HG03060 (cell line): ENCODE data around the gene ARHGEF16.

Experiments
- ATAC-seq: cut with Tn5 transposase; IDR thresholded peaks from one replicate; pipeline ENCODE4 v1.9.1; 2021; ENCODE audit warnings: low read depth, moderate number of reproducible peaks; ENCODE audit not compliant: unreplicated experiment

Gene ARHGEF16

DNA sequence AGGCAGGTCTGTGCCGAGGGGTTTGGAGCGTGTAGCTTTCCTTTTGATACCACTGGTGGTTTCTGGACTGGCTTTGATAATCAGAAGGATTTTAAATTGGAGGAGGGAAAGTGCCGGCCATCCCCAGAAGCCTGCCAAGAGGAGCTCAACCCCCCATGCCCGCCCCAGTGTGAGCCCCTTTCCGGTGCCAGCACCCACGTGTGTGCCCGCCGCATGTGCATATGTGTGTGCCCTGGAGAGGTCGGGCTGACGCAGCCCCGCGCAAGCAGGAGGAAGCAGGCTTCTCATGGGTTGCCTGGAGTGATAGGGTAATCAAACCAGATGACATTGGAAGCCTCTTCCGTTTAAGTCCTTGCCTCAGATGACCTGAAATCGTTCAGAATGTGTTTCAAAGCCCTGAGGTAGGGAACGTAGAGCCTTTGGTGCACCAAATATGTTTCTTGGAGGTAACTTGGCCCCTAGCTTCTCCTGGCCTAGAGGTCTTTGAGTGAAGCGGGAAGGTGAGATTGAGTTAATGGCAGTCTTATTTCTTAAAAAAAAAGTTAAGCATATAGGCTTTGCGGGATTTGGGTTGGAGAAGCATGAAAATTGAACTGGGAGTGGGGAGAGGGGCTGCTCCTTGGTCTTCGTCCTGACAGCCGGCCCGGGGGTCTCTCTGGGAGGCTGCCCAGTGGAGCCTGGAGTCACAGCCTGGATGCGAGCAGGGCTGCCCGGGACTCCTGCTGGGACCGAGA, 34.1 kb upstream of the ARHGEF16 start:
- no peak for ATAC-seq

DNA sequence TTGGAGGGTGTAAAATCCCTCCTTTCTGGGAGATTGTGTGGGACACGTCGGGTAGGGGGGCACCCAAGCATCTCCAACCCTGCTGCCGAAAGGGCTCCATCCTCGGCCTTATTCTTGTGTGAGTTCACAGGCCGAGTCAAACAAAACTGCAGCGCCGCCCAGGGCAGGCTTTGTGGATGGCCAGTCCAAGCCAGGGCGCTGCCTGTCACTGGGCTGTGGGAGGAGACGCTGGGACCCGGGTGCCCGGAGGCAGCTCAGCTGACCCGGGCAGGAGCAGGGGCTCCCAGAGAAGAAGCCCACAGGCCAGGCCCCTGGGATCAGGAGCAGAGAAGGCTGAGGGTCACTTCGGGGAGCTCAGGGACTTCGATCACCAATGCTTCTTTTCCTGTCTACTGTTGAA, 31.8 kb upstream of the ARHGEF16 start:
- ATAC-seq: no peak

DNA sequence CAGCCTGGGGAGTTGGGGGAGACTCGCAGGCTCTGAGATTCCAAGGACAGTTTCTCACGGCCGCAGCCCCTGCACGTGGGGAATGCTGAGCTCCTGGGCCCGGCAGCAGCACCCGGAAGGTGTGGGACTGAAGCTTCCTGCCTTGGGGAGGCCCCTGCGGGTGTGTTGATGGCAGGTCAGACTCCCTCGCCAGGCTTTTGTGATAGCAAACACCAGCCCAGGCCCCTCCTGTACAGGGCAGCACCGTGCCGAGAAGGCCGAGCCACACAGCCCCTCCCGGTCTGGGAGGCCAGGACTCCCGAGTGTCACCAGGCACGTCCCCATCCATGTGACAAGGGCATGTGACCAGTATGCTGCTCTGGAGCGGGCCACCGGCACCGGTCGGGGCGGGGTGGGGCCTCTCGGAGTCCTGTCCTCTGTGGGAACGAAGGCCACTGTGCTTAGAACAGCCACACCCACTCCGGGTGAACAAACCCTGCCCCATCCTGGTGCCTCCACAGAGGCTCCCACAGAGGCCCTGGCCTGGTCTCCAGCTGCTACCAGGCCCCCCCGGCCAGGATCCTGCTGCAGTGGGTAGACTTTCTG, 31.1 kb upstream of the ARHGEF16 start:
- no peak for ATAC-seq

DNA sequence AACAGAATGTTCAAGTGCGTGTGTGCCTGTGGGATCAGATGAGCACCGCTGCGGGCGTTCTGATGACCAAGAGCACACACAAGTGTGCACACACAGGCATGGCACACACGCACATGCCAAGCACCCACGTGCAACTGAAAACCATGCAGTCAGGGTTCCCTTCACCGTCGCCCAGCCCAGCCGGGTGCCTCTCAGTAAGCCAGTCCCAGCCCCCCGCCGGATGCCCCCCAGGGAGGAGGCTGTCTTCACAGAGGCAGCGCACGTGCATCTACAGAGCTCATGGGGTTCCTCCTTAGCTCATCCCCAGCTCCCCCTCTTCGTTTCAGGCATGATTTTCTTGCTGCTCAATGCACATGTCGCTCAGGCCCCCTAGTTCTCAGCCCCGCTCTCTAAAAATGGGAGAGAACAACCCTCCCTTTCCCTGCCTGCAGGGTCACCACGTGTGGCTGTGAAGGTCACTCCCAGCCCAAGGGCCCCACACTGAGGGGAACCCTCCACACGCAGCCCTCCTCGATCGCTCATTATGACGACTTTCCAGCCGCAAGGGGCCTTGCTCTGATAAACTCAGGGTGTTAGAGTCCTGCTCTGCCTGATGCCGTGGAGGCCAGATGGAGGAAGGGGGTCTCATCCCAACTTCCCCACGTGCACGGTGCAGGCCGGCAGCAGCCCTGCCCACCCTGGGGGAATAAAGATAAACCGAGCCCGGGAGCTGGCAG, 30.4 kb upstream of the ARHGEF16 start:
- no peak for ATAC-seq

DNA sequence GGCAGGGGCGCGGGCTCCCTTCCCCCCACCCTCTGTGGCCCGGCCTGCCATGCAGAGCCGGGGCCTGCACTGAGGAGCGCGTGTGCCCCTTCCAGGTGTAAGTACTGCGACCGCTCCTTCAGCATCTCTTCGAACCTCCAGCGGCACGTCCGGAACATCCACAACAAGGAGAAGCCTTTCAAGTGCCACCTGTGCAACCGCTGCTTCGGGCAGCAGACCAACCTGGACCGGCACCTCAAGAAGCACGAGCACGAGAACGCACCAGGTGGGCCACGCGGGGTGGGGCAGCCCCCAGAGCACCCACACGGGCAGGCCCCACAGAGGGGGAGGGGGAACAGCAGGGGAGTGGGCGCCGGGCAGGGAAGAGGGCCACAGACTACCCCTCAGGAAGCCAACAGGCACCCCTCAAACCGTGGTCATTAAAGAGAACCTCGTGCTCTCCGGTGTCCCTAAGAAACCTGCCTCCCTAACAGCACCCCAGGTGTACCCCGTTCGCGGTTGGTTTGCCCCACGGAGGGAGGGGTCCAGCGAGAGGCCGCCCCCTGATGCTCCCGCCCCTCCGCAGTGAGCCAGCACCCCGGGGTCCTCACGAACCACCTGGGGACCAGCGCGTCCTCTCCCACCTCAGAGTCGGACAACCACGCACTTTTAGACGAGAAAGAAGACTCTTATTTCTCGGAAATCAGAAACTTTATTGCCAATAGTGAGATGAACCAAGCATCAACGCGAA, 28.8 kb upstream of the ARHGEF16 start:
- no peak for ATAC-seq

DNA sequence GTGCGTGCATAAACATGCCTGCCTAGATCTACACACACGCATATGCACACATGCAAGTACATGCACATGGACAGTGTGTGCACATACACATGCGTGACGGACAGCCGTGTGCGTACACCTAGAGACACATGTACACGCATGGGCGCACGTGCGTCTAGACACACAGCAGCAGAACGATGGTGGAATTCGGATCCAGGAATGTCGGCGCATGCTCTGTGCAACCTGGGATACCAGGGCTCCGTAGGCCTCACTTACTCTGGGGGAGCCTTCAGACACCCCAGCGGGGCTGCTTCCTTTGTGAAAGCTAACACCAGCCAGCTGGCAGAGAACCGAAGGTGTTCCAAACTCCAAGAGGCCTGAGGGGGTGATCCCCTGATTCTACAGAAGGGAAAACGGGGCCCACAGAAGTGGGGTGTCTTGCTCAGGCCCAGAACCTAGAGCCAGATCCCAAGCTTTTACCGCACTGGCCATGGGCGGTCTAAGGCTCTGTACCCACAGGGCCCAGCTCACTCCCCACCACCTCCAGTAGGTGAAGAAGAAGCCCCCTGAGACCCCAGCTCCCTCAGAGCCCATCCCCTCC, 27.4 kb upstream of the ARHGEF16 start:
- no peak for ATAC-seq

DNA sequence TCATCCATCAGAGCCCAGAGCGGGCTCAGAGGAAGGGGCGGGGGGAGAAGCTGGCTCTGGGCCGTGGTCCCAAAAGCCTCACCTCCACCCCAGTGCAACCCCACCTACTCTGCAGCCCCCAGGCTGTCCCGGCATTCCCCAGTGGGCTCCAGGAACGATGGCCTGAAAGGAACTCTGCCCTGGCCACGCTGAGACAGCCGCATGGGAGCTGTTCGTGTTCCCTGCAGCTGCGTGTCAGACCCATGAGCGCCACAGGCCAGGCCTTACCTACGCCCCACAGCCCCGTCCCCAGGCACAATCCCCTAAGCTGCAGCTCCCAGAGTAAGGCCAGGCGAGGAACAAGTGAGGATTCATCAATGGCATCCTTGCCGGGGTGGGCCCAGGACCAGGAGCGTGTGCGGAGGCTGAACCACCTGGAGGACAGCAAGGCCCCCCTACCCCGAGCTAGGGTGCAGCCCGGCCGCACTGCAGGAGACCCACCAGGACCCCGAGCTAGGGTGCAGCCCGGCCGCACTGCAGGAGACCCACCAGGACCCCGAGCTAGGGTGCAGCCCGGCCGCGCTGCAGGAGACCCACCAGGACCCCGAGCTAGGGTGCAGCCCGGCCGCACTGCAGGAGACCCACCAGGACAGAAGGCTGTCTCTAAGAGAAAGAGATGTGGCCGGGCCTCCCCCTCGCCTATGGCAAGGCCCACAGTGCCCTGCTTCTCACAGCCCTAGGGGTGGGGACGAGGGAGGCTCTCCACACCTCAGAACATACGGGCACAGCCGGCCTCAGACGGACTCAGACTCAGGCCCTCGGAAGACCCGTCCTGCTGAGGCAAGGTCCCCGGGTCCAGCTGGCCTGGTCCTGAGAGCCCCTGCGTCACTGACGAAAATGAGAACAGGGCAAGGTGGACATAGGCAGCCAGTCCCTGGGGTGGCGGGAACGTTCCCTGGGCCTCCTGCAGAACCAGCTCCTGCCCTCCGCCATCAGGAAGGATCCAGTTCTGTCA, 26.5 kb upstream of the ARHGEF16 start:
- no peak for ATAC-seq

DNA sequence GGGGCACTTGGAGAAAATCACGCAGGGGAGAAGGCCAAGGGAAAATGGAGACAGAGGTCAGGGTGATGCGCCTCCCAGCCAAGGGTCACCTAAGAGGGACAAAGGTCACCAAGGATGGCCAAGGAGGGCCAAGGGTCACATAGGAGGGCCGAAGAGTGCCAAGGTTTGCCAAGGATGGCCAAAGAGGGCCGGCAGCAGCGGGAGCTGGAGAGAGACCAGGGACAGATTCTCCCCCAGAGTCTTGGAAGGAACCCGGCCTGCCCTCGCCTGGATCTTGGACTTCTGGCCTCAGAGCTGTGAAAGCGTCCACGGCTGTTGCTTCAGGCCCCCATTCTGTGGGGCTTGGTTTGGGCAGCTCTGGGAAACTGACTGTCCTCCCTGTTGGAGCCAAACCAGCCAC, 25.6 kb upstream of the ARHGEF16 start:
- ATAC-seq: no peak

DNA sequence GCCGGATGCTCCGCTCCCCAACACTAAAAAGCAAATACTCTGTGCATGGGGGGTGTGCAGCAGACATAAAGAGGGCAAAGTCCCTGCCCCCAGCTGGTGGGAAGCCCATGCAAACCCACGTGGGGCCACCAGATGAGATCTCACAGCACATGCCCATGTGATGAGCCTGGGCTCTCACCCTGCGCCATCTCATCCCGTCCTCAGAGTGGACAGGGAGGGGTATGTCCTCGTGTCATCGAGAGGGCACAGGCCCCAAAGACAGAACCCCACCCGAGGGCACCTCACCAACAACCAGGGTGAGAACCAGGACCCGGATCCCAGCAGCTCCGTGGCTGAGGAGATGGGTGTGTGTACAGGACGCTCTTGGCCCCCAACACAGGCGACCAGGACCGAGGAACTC, 25.1 kb upstream of the ARHGEF16 start:
- ATAC-seq: no peak

DNA sequence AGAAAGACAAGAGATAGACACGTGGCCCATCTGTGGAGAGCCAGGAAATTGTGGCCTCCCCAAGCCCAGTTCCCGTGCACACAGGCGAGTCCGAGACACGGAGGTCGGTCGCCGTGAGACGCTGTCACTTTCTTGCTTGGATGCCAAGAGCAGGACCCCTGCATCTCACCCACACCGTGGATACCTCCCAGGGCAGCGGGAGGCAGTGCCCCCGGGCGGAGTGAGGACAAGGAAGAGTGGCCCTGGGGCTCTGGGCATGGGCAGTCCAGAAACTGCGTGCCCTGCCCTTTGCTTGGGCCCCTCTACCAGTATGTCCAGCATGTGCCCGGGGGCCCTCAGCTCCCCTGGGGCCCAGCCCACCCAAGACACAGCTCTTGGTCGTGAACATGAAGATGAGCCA, 24.7 kb upstream of the ARHGEF16 start:
- ATAC-seq: no peak

DNA sequence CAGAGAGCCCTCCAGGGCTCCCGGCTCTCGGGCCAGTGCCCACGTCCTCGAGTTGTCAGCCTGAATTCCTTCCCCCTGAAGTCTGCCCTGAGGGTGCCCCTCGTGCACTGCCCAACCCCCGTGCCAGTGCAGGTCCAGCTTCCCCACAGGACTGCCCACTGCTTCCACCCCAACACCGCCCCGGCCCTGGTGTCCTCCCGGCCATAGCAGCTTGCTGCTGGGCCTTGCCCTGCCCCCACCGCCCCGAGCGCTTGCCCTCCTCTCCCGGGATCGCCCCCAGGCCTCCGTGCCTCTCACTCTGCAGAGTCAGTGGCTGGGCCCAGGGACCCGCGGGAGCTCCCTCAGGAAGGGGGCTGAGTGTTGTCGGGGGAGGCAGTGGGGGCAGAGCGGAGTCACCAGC, 24.1 kb upstream of the ARHGEF16 start:
- ATAC-seq: no peak

DNA sequence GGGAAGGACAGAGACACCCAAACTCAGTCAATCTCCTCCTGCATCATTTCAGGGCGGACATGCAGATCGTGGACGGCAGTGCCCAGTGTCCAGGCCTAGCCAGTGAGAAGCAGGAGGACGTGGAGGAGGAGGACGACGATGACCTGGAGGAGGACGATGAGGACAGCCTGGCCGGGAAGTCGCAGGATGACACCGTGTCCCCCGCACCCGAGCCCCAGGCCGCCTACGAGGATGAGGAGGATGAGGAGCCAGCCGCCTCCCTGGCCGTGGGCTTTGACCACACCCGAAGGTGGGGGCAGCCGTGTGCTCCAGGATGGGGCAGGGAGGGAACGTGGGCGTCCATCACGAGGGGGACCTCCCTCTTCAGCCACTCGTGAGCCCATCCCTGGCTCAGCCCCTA, 23.6 kb upstream of the ARHGEF16 start:
- ATAC-seq: no peak

DNA sequence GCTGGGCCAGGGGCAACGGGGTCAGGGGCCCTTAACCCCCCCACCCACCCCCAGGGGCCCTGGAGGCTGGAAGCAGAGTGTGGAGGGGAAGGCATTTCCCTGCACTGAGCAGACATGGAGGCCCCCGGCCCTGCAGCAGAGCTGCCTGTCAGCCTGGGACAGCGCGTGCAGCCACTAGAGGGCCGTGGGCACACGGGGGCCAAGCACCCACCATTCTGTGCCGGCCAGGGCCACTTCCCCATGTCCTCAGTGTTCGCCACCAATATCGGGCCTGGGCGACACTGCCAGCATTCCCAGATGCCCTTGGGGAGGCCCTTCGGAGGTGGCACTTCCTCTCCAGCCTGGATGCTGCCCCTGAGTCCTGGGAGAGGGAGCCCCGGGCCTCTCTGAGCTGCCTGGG, 23.2 kb upstream of the ARHGEF16 start:
- ATAC-seq: no peak

DNA sequence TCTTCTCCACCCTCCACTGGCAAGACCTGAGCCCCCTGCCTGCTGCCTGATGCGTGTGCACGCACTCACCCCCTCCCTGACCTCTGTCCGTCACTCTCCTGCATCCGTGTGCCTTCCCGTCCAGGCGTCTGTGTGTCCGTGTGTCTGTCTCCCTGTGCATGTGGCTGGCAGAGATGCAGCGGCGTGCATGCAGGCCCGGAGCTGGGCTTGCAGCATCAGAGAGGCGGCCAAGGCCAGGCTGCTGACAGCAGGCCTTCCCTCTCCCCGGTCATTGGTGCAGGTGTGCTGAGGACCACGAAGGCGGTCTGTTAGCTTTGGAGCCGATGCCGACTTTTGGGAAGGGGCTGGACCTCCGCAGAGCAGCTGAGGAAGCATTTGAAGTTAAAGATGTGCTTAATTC, 22.8 kb upstream of the ARHGEF16 start:
- ATAC-seq: no peak

DNA sequence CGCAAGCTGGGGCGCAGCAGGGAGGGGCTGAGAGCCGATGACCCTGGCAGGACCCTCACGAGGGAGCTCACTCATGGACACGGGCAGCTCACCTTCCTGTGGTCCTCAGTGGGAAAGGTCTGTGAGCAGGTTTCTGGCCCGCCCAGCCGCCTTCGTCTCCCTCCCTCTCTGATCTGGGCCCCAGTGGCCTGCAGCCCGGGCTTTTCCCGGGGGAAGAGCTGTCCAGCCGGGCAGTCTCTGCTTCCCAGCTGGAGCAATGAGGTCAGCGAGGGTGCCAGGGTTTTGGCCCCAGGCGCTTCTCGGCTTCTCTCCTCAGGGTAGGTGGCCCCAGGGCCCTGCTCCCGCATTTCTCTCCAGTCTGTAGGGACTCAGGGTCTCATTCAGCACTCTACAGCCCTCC, 22.2 kb upstream of the ARHGEF16 start:
- ATAC-seq: no peak

DNA sequence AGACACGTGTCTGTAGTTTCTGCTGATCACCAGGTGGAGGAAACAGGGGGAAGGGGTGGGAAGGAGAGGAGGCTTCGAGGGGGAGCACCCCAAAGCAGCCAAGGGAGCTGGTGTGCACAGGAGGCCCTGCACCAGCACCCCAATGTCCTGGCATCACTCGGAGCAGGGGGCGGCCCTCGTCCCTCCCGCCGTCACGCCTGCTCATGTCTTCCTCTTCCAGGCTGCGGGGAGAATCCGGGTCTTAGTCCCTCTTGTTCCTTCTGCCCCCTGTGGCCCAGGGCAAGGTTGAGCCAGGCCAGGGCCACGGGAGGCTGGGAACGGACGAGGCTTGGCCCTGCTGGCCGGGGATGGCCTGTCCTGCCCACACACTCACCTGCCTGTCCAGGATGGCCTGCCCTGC, 21.4 kb upstream of the ARHGEF16 start:
- ATAC-seq: no peak

DNA sequence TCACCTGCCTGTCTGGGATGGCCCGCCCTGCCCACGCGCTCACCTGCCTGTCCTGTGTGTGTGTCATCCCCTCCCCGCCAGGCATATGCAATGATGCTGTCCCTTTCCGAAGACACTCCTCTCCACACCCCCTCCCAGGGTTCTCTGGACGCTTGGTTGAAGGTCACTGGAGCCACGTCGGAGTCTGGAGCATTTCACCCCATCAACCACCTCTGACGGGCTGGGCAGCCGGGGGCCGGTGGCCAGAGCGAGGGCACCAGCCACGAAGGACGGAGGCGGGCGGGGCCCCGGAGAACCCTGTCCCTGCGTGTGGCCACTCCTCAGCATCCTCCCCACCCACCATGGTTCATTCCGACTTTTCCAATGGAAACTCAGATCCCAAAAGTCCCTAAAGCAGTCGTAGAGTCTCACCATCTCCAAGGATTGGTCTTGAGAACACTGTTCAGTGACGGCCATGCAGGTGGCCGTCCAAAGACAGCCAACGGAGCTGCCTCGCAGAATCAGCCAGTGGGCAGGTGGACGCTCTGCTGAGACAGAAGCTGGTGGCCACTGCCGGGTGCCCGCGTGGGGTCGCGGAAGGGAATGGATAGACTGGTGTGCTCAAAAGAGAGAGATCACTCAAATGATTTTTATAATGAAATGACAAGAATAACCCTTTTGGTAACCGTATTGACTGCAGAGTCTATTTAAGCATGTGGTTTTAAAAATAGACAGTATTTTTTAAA, 20.7 kb upstream of the ARHGEF16 start:
- no peak for ATAC-seq

DNA sequence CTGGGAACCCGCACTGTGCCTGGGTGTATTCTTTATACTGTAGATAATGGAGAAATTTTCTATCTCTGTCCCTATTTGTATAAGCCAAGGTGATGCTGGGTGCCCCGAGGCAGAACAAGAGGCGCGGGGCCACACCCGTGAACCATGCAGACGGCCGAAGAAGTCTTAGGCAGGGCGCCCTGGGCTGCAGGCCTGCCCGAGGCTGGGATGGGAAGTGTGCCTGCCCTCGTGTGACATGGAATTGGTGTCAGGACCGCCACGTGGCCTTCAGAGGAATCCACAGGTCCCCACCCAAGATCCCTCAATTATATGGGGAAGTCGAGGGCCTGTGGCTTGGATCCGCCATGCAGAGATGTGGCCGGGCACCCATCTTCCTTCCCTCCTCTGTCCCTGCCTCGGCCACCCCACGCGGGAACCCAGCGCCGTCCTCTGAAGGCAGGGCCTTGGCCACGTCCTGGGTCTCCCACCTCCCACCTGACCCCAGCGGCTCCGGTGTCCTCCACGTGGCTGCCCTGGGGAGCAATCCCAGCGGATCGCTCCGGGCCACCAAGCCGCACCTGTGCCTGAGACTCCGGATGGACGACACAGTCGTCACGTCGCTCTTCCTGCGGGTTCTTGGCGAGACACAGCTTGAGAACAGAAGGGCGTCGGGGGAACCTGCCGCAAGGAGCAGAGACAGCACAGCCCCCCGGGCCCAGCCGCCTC, 19.9 kb upstream of the ARHGEF16 start:
- no peak for ATAC-seq

DNA sequence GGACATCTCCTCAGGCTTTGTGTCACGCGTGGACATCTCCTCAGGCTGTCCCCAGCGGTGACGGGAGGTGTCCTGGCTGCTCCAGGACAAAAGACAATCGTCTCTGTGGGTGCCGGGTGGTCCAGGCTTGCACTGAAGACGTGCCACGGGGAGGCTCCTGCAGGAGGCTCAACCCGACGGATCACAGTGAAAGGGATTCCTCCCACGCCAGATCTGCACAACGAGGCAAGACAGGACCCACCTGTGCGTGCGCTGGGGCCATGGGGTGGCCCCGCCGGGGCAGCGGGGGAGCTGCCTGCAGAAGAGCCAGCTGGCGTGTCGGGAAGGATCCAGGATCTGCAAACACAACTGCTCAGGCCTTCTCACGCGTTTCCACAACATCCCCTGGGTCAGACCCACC, 18.8 kb upstream of the ARHGEF16 start:
- no peak for ATAC-seq
